Measurements from ENCODE around the gene RFTN1. TPM values are rescaled to one million over a fixed set of nuclear protein-coding genes. Genes with fewer than 3 reads are reported as not detected.

RFTN1 gene
- total RNA-seq, 1 donor from 2014 or later, result 84.1 TPM

- Mint-ChIP-seq H3K27ac (ENCODE audit: unreplicated experiment) (no peak overlapping the region), H3K9me3 (ENCODE audit: unreplicated experiment) (no peaks in the 10 kb centered on the region), H3K36me3 (ENCODE audit: unreplicated experiment) (peaks cover 36% of the 10 kb centered on the region), H3K27me3 (ENCODE audit: unreplicated experiment) (no peaks in the 10 kb centered on the region), H3K4me3 (ENCODE audit: unreplicated experiment) (no peak overlapping the region), H3K4me1 (ENCODE audit: unreplicated experiment) (peaks cover 23% of the 10 kb centered on the region)
- no peak for DNase-seq (ENCODE audit: extremely low spot score, unreplicated experiment)
- no peak for TF ChIP-seq CTCF (IDR thresholded peaks at IDR 0.05)
Measured at GRCh38 chr3:16433701-16434151, 79.8 kb downstream of the RFTN1 start.

GRCh38 chr3:16432714-16433113 lies 80.8 kb downstream of the RFTN1 start:
- Mint-ChIP-seq H3K9me3 (ENCODE audit: unreplicated experiment) (no peaks in the 10 kb centered on the region), H3K27ac (ENCODE audit: unreplicated experiment) (no peak overlapping the region), H3K4me1 (ENCODE audit: unreplicated experiment) (peaks cover 20% of the 10 kb centered on the region), H3K36me3 (ENCODE audit: unreplicated experiment) (peaks cover 36% of the 10 kb centered on the region), H3K27me3 (ENCODE audit: unreplicated experiment) (no peaks in the 10 kb centered on the region), H3K4me3 (ENCODE audit: unreplicated experiment) (no peak overlapping the region)
- no peak for TF ChIP-seq CTCF (IDR thresholded peaks at IDR 0.05)
- no peak for DNase-seq (ENCODE audit: extremely low spot score, unreplicated experiment)

DNA sequence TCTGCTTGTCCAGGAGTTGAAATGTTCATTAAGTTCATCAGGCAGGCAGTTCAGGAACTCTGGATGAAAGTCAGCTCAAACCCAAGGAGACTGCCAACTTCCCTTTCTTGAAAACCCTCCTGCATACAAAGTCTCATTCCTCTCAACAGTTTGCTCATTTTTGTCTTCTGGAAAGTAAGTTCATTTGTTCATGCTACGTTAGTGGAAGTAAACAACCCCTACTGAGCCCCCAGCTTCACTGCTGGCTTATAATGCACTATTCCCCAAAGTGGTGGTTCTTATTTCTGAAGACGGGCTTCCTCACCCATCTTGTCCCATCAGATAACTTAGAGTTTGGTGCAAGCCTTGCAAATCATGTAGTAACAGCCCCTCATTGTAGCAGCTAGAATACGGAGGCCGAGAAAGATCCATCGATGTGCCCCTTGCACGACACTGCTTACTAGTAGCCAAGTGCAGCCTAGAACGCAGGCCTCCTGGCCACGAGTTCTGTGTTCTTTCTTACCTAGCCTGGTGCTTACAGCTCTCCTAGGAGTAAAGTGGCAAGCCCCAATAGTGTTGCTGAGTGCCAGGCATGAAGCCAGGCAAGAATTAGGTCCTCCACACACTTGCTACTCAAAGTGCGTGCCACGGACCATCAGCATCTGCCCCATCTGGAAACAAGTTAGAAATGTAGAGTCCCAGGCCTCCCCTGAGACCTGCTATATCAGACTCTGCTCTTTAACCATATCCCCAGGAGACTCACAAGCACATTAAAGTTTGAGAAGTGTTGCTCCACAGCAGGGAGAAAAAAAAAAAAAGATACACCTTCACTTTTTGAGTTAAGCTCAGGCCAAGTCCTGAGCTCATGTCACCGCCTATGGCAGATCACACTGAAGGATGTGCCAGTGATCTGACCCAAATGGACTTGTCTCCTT lies 82.5 kb downstream of the RFTN1 start:
- TF ChIP-seq CTCF (IDR thresholded peaks at IDR 0.05), result no peak
- Mint-ChIP-seq H3K27me3 (ENCODE audit: unreplicated experiment) (no peaks in the 10 kb centered on the region), H3K4me1 (ENCODE audit: unreplicated experiment) (peaks cover 22% of the 10 kb centered on the region), H3K9me3 (ENCODE audit: unreplicated experiment) (no peaks in the 10 kb centered on the region), H3K36me3 (ENCODE audit: unreplicated experiment) (peaks cover 36% of the 10 kb centered on the region), H3K4me3 (ENCODE audit: unreplicated experiment) (no peak overlapping the region), H3K27ac (ENCODE audit: unreplicated experiment) (no peak overlapping the region)
- no peak for DNase-seq (ENCODE audit: extremely low spot score, unreplicated experiment)

DNA sequence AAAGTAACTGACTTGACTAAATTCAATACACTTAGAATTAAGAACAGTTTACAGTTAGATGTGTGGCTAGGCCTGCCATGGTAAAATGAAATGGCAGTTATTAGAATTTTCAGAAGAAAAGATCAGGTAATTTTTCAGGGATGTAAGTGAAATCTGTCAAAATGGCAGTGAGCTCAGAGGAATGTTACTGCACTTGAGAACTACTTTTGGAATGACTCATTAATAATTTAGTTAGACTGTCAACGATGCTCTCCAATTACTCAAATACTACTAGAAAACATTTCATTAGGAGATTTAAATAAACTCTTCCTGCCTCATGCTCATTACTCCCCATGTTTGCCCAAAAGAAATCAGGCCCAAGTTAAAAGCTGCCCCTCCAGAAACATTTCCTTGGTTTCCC lies 84.4 kb downstream of the RFTN1 start:
- Mint-ChIP-seq H3K9me3 (ENCODE audit: unreplicated experiment) (no peaks in the 10 kb centered on the region), H3K4me3 (ENCODE audit: unreplicated experiment) (no peak overlapping the region), H3K27ac (ENCODE audit: unreplicated experiment) (no peak overlapping the region), H3K36me3 (ENCODE audit: unreplicated experiment) (peaks cover 41% of the 10 kb centered on the region), H3K27me3 (ENCODE audit: unreplicated experiment) (no peaks in the 10 kb centered on the region), H3K4me1 (ENCODE audit: unreplicated experiment) (peaks cover 22% of the 10 kb centered on the region)
- no peak for TF ChIP-seq CTCF (IDR thresholded peaks at IDR 0.05)
- no peak for DNase-seq (ENCODE audit: extremely low spot score, unreplicated experiment)

- TF ChIP-seq CTCF (IDR thresholded peaks at IDR 0.05), result no peak
- H3K4me1 Mint-ChIP-seq (ENCODE audit: unreplicated experiment), result peaks cover 22% of the 10 kb centered on the region
- no peak overlapping the region for H3K27ac Mint-ChIP-seq (ENCODE audit: unreplicated experiment)
Measured at GRCh38 chr3:16428612-16429011, 84.9 kb downstream of the RFTN1 start.

More at GRCh38 chr3:16428612-16429011, 84.9 kb downstream of the RFTN1 start:
- Mint-ChIP-seq H3K27me3 (ENCODE audit: unreplicated experiment) (no peaks in the 10 kb centered on the region), H3K9me3 (ENCODE audit: unreplicated experiment) (no peaks in the 10 kb centered on the region), H3K4me3 (ENCODE audit: unreplicated experiment) (no peak overlapping the region), H3K36me3 (ENCODE audit: unreplicated experiment) (peaks cover 41% of the 10 kb centered on the region)
- no peak for DNase-seq (ENCODE audit: extremely low spot score, unreplicated experiment)

All from osteocyte (in vitro differentiated cells).